A549 treated with ZK216348 at 1 μM for 4 hours (cell line): ENCODE data around the gene R3HCC1L. TPM values are rescaled to one million over a fixed set of nuclear protein-coding genes. Genes with fewer than 3 reads are reported as not detected.

ENCODE experiments used
- total RNA-seq: library from RNA; stranded (reverse); fragments of 200-300 nt; extraction: Qiagen RNA extraction; gene quantifications from 5 replicates; pipeline ENCODE4 v1.2.3, GENCODE V29; 2022; ENCODE audit warnings: low read depth

R3HCC1L gene
- 13.2 to 17.1 TPM (median 15.0 TPM) in 5 replicates for total RNA-seq

DNA sequence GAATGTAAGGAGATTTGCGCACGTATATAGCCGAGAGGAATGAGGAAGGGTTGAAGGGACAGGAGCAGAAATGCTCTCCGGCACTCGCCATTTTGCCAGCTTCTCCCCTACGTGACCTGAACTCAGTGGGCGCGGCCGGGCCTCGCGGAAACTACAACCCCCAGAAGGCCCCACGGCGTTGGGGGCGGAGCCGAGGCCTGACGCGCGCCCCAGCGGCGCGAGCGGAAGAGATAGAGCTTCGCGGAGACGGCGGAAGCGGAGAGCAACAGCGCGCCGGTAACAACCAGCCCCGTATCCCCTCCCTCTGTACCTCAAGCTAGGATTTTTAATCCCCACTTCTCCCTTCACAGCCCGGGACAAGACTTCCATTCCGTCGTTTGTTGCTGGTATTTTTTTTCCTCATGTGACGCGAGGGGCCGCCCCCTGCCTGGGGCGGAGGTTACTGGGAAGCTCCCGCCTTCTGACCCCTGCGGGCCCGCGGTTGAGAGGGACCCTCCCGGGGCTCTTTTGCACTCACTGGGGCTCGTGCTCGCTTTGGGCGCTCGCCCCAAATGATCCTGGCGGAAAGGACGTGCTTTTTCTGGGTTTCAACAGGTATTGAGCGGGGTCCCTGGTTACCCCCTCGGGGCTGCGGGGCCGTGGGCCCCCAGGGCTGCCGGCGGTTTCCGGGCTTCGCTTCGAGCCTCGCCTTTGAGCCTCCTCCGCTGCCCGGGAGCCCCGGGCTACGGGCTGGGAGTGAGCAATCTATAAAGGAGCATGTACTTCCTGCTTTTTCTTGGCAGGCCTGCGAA lies at the start of gene R3HCC1L:
TSS of gene R3HCC1L (plus strand) at position 227 of the 791 bp plus-strand sequence. CDS start 73,458 bp downstream, outside the sequence.

DNA sequence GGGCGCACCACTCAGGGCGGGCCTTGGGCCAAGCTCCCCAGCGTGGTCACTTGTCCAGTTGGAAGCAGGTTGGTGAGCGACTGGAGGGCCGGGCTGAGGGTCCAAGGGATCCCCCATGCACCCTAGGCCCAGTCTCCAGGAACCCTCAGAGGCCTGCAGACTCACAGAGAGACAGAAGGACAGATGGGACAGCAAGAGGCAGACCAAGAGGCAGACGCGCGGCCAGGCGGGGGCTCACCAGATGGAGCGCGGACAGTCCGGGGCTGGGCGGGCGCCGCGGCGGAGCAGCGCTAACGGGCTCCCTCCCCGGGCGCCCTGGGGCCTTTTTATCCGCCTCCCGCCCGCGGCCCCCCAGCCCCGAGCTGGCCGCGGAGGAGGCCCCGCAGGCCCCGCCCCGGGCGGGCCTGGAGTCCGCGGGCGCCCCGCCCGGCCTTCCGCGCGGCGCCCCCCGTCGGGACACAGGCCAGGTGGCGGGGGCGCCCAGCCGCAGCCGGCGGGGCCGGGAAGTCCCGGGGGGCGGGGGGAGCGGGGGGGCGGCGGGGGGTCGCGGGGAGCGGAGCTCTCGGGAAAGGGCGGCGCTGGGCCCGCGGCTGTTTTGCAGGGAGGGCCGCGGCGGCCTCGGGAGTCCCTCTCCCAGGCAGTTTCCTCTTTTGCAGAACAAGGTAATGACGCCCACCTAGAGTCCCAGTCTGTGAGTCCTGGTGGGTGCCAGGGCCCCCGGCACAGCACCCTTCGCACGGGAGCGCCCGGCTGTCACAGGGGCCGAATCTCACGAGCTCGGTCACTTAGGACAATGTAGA lies 133.6 kb downstream of the R3HCC1L start, which contains the start of gene LOXL4:
TSS of gene LOXL4 (minus strand) at position 301 of the 800 bp plus-strand sequence. CDS start 5,175 bp downstream, outside the sequence.

Other genes starting within 250 kb of the R3HCC1L start
- 1.0 to 1.4 TPM (median 1.2 TPM) in 5 replicates for gene CRTAC1, start 104.0 kb upstream of the R3HCC1L start, total RNA-seq
- 1.0 to 1.5 TPM (median 1.4 TPM) in 5 replicates for gene LOXL4, start 133.5 kb downstream of the R3HCC1L start, total RNA-seq